Neutrophil (primary cell): ENCODE measurements around the gene C8G.

Experiments used
- H3K27ac ChIP-seq: fragments of 200-600 bp; sonication (generic); 2 replicates; pipeline ENCODE4 v1.5.1; 2016; ENCODE audit warnings: mild to moderate bottlenecking, moderate library complexity
- H3K27me3 ChIP-seq: fragments of 200-600 bp; sonication (generic); 2 replicates; pipeline ENCODE4 v1.6.0; 2016; ENCODE audit warnings: mild to moderate bottlenecking
- H3K36me3 ChIP-seq: fragments of 200-600 bp; sonication (generic); 2 replicates; pipeline ENCODE4 v1.5.1; 2017
- H3K4me1 ChIP-seq, 2 experiments: fragments of 200-600 bp in 1 of 2; sonication (generic) in 1 of 2; 1 replicate in 1 of 2; 2 replicates in 1 of 2; pipeline versions ENCODE4 v1.5.1 to v1.6.1; 2013 to 2016; ENCODE audit warnings: low read depth in 1 of 2, low read length in 1 of 2, mild to moderate bottlenecking in 1 of 2, moderate library complexity in 1 of 2; ENCODE audit not compliant: control insufficient read depth in 1 of 2, insufficient read depth in 1 of 2
- H3K4me3 ChIP-seq, 2 experiments: fragments of 200-600 bp in 1 of 2; sonication (generic) in 1 of 2; 1 replicate in 1 of 2; 2 replicates in 1 of 2; pipeline ENCODE4 v1.5.1; 2013 to 2016; ENCODE audit warnings: low read depth in 1 of 2, low read length in 1 of 2, mild to moderate bottlenecking in 1 of 2, moderate library complexity in 1 of 2
- H3K9me3 ChIP-seq: fragments of 200-600 bp; sonication (generic); 2 replicates; pipeline ENCODE4 v1.5.1; 2016
- TF ChIP-seq, protein P1 (sequence below): fragments of 200-600 bp; sonication (generic); IDR thresholded peaks from 2 replicates; pipeline ENCODE4 v1.5.1; 2016; ENCODE audit warnings: antibody characterized with exemption

C8G gene

DNA sequence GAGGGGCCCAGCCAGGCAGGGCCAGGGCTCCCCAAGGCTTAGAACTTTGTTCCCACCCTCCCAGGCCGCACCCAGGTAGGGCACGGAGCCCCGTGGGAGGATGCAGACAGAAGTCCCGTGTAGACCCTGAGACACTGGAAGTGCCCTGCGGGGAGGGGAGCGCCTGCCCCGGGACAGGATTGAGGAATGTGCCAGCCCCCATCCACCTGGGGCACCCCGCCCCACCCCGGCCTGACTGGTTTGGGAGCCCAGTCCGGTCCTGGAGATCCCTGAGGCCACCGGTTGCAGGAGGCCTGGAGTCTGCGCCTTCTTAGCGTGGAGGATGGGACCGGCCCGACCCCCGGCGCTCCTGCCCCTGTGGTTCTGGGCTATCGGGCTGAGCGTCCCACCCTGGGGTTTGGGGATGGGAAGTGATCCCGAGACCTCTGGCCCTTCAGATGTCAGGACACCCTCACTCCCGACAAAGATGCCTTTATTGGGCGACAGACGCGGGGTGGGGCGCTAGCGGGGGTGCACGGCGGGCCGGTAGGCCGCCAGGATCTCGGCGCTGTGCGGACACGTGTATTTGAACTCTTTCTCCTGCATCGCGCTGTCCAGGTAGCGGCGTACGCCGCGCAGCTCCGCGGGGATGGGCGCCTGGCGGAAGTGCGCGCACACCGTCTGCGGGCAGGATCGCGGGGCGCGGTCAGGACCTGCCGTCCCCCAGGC is 49.3 kb downstream of the C8G start:
- Histone ChIP-seq H3K9me3 (no peaks in the 10 kb centered on the region), H3K27ac (no peak overlapping the region), H3K4me3 (no peak overlapping the region), H3K4me1 (peaks cover 40 to 77% of the 10 kb centered on the region in 2 experiments), H3K27me3 (peaks cover 62% of the 10 kb centered on the region), H3K36me3 (no peaks in the 10 kb centered on the region)
- TF ChIP-seq, protein P1, sequence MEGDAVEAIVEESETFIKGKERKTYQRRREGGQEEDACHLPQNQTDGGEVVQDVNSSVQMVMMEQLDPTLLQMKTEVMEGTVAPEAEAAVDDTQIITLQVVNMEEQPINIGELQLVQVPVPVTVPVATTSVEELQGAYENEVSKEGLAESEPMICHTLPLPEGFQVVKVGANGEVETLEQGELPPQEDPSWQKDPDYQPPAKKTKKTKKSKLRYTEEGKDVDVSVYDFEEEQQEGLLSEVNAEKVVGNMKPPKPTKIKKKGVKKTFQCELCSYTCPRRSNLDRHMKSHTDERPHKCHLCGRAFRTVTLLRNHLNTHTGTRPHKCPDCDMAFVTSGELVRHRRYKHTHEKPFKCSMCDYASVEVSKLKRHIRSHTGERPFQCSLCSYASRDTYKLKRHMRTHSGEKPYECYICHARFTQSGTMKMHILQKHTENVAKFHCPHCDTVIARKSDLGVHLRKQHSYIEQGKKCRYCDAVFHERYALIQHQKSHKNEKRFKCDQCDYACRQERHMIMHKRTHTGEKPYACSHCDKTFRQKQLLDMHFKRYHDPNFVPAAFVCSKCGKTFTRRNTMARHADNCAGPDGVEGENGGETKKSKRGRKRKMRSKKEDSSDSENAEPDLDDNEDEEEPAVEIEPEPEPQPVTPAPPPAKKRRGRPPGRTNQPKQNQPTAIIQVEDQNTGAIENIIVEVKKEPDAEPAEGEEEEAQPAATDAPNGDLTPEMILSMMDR = no peak

GRCh38 chr9:136994888-136995230 is 49.8 kb downstream of the C8G start:
- no peak overlapping the region for H3K4me3 ChIP-seq
- no peaks in the 10 kb centered on the region for H3K9me3 ChIP-seq
- TF ChIP-seq, protein P1 = no peak
- H3K27ac ChIP-seq = no peak overlapping the region
- peaks cover 56% of the 10 kb centered on the region for H3K27me3 ChIP-seq
- no peaks in the 10 kb centered on the region for H3K36me3 ChIP-seq
- H3K4me1 ChIP-seq = peaks cover 45 to 83% of the 10 kb centered on the region in 2 experiments

GRCh38 chr9:136995362-136995761 is 50.3 kb downstream of the C8G start:
- H3K4me1 ChIP-seq = peaks cover 50 to 88% of the 10 kb centered on the region in 2 experiments
- H3K4me3 ChIP-seq = no peak overlapping the region
- H3K36me3 ChIP-seq = no peaks in the 10 kb centered on the region
- TF ChIP-seq, protein P1 = no peak
- H3K27me3 ChIP-seq = peaks cover 51% of the 10 kb centered on the region
- no peaks in the 10 kb centered on the region for H3K9me3 ChIP-seq
- no peak overlapping the region for H3K27ac ChIP-seq

GRCh38 chr9:136995772-136996311 is 50.8 kb downstream of the C8G start:
- H3K9me3 ChIP-seq = no peaks in the 10 kb centered on the region
- H3K27me3 ChIP-seq = peaks cover 46% of the 10 kb centered on the region
- peaks cover 55 to 93% of the 10 kb centered on the region in 2 experiments for H3K4me1 ChIP-seq
- TF ChIP-seq, protein P1 = no peak
- no peak overlapping the region for H3K27ac ChIP-seq
- no peak overlapping the region for H3K4me3 ChIP-seq
- H3K36me3 ChIP-seq = no peaks in the 10 kb centered on the region
